ES-I3 (cell line): ENCODE results near the gene TOMM6.

Experiments used
- H3K36me3 ChIP-seq: 2 replicates; pipeline ENCODE4 v1.6.1; 2013; ENCODE audit warnings: mild to moderate bottlenecking, low read length, control low read depth, moderate library complexity; ENCODE audit not compliant: insufficient read depth
- H3K4me1 ChIP-seq: 2 replicates; pipeline ENCODE4 v1.6.1; 2013; ENCODE audit warnings: mild to moderate bottlenecking, control low read depth, low read length; ENCODE audit not compliant: insufficient read depth
- H3K9ac ChIP-seq: 2 replicates; pipeline ENCODE4 v1.6.1; 2013; ENCODE audit warnings: low read depth, mild to moderate bottlenecking, low read length, moderate library complexity
- H3K9me3 ChIP-seq: 2 replicates; pipeline ENCODE4 v1.6.1; 2013; ENCODE audit warnings: mild to moderate bottlenecking, low read length, moderate library complexity; ENCODE audit not compliant: control insufficient read depth, insufficient read depth

TOMM6 gene

GRCh38 chr6:41774841-41775240, 12.7 kb upstream of the TOMM6 start:
- Histone ChIP-seq H3K4me1 (no peaks in the 10 kb centered on the region), H3K9me3 (no peaks in the 10 kb centered on the region), H3K9ac (no peak overlapping the region), H3K36me3 (0 out of 2 replicates have a peak, but pooled peaks cover 5% of the 10 kb centered on the region)

DNA sequence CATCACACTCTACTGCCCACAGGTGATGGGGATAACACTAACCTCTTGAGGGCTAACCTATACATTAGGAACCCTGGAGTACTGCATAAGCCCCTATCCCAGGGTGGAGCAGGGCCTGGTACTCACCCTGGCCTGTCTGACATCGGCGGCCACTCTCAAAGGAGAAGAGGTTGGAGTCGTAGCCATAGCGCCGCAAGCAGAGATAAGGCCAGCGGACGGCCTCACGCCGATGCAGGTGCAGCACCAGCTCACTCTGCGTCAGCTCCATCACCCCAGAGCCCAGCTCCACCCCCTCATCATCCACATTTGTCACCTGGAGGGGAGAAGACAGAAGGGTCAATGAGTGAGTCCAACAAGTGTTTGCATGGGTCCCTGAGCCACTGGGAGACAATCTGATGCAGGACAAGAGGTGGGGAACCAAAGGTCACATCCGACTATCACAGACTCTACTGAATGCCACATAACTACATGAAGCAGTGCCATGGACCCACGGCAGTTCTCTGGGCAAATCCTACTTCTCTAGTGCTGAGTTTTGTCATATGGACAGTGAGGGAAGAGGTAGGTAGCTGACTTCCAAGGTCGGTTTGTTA, 12.1 kb upstream of the TOMM6 start:
- Histone ChIP-seq H3K9ac (no peak overlapping the region), H3K36me3 (0 out of 2 replicates have a peak, but pooled peaks cover 5% of the 10 kb centered on the region), H3K9me3 (no peaks in the 10 kb centered on the region), H3K4me1 (no peaks in the 10 kb centered on the region)

DNA sequence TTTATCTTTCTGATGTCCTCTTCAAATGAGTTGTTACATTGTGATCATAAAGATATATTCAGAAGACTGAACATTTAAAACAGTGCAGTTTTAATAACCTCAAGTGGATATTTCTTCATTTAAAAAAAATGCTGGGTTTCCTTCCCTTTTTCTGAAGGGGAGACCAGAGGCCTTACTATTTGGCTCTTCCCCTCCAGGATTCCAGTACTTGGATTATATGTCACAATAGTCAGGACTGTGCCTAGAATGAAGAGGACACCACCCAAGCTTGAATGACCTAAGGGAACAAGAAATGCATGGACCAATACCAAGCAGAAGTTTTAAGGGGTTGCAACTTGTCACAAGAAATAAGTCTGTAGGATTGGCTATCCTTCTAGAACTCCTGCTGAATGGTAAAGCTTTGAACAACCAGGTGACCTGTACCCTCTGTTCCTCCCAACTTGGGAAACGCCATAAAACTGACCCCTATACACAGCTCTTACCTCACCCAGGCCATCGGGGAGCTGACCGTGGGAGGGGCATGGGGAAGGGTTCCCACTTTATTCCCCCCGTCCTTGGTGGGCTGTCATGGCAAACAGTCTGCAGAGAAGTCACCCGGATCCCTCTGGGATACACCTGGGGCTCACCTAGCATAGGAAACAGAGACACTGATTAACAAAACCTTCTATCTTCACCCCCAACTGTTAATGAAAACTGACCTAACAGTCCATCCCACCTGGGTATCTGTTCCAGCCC, 9.8 kb upstream of the TOMM6 start:
- Histone ChIP-seq H3K36me3 (no peaks in the 10 kb centered on the region), H3K9ac (no peak overlapping the region), H3K9me3 (no peaks in the 10 kb centered on the region), H3K4me1 (no peaks in the 10 kb centered on the region)

DNA sequence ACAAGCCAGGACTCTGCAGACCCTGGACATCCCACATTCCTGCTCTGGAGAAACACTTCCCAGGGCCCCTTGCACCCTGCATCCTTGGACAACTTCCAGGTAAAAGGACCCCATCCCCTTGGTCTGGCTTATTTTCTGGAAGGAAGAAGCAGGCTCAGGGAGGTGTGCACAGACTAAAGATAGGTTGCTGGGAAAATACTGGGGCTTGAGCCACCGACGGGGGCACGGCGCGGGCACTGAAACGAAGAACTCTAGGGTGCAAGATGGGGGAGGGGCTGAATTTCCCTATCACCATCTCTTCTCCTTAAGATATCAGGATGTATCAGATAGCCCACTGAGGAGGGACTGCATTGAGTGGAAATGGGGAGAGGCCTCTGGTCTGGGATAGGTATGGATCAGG, 8.6 kb upstream of the TOMM6 start:
- Histone ChIP-seq H3K4me1 (no peaks in the 10 kb centered on the region), H3K9ac (peak overlapping the region; percentile 81; the same call in 1 of the 2 replicates), H3K9me3 (no peaks in the 10 kb centered on the region), H3K36me3 (no peaks in the 10 kb centered on the region)

GRCh38 chr6:41779336-41779735, 8.2 kb upstream of the TOMM6 start:
- Histone ChIP-seq H3K9me3 (no peaks in the 10 kb centered on the region), H3K9ac (peak overlapping the region; percentile 81), H3K4me1 (no peaks in the 10 kb centered on the region), H3K36me3 (no peaks in the 10 kb centered on the region)

- Histone ChIP-seq H3K36me3 (no peaks in the 10 kb centered on the region), H3K9me3 (no peaks in the 10 kb centered on the region), H3K9ac (peak within 1 kb of the TSS; percentile 81), H3K4me1 (no peaks in the 10 kb centered on the region)
These were observed 7.5 kb upstream of the TOMM6 start, which contains the start of gene FRS3 for GRCh38 chr6:41779788-41780550. TSS of gene FRS3 (minus strand) at chr6:41779900. CDS start at chr6:41776987, 2,913 bp downstream.

DNA sequence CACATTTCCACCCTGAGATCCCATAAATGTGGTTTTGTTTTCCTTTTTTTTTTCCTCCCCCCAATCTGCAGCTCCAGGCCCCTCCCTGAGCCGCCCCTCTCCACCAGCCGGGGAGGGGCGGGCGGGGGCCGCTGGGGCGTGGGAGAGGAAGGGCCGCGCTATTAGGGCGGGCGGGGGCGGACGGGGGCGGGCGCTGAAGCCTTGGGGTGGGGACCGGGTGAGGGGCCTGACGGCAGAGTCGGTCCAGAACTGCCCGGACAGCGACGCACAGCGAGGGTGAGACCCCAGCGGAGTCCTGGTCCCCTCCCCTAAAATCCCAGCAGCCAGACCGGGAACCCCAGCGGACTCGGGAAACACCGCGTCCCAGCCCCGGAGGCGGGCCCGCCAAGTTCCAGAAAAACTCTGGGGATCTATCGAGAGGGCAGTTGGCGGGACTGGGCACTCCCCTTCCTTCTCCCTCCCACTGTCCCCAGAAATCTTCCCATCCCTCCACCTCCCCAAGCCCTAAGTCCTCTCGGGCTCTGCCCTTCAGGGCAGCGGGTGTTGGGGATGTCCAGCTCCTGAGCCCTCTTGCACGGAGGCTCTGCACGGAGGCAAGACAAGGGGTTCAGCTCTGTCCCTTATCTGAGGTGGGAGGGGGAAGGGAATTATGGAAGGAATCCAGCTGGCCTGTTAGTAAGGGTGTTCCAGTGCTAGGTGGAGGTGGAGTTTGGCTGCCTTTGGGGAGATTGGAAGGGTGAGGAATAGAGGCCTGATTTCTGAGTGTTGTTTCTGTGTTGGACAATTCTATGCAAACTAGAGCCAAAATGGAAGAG, 6.7 kb upstream of the TOMM6 start, which contains the start of gene PRICKLE4:
TSS of gene PRICKLE4 (plus strand) at position 232 of the 815 bp plus-strand sequence. CDS start 2,692 bp downstream, outside the sequence.
- H3K4me1 ChIP-seq = no peaks in the 10 kb centered on the region
- H3K36me3 ChIP-seq = no peaks in the 10 kb centered on the region
- no peaks in the 10 kb centered on the region for H3K9me3 ChIP-seq
- peak within 1 kb of the TSS; percentile 81 for H3K9ac ChIP-seq

DNA sequence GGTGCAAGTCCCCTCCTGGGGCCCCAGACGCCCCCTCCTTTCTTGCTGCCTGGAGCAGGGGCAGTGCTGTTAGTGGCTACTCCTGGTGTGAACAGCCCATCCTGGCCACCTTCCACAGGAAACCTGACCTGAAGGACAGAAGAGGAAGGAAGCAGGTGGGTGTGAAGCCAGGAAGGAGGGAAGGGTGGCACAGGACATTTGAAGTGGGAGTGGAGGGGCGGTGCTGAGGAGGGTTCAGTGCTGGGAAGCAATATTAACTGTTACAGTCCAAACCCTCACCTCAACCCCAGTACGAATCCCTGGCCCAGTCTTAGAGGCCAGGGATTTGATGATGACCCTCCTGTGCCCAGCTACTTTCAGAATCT, 6.1 kb upstream of the TOMM6 start:
- H3K9me3 ChIP-seq = no peaks in the 10 kb centered on the region
- H3K36me3 ChIP-seq = no peaks in the 10 kb centered on the region
- H3K4me1 ChIP-seq = no peaks in the 10 kb centered on the region
- H3K9ac ChIP-seq = peak overlapping the region; percentile 38; the same call in 1 of the 2 replicates

DNA sequence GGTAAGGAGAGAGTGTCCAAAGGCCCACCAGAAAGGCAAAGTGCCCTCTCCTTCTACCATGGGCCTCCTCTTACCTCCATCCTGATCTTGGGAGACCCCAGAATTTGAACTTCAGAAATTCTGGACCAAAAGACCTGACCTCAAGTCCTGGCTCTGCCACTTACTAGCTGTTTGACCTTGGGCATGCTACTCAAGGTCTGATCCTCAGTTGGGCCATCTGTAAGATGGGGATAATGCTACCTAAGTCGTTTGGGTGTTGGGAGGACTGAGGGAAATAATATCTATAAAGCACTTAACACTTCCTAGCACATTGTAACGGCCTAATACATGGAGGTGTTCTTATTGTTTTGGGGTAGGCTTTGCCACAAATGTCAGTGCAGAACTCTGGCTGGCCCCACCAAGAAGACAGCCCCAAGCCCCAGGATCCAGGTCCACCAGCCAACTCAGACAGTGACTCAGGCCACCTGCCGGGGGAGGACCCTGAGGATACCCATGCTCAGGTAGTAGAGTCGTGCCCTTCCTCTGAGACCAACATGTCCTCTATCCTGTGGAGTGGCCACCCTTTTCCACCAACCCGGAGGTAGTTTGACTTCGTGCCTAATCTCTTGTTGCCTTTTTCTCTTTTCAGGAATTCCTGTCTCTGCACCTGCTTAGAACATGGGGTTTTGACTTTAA, 4.3 kb upstream of the TOMM6 start:
- Histone ChIP-seq H3K9ac (no peak overlapping the region), H3K9me3 (no peaks in the 10 kb centered on the region), H3K36me3 (no peaks in the 10 kb centered on the region), H3K4me1 (no peaks in the 10 kb centered on the region)

DNA sequence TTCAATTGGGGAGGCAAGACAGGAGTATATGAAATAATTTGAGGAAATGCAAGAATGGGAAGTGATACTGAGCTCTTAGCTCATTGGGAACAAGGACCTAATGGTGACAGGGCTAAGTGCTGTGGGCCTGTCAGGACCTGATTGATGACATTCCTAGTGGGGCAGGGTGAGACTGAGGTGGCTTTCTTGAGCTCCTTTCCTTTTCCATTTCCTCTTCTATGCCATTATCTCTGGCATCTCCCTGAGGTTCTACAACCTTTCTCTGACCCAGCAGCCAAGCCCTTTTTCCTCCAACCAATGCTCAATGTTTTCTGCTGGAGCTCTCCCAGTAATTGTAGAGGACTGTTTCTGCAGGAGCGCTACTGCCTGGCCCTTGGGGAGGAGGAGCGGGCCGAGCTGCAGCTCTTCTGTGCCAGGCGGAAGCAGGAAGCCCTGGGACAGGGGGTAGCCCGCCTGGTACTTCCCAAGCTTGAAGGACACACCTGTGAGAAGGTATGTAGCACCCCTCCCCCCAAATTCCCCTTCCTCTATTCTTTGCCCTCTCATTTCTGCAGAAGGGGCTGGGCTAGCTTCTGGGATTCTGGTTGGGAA, 2.8 kb upstream of the TOMM6 start:
- H3K9me3 ChIP-seq = no peaks in the 10 kb centered on the region
- peaks cover 8% of the 10 kb centered on the region for H3K36me3 ChIP-seq
- H3K4me1 ChIP-seq = no peaks in the 10 kb centered on the region
- H3K9ac ChIP-seq = no peak overlapping the region

DNA sequence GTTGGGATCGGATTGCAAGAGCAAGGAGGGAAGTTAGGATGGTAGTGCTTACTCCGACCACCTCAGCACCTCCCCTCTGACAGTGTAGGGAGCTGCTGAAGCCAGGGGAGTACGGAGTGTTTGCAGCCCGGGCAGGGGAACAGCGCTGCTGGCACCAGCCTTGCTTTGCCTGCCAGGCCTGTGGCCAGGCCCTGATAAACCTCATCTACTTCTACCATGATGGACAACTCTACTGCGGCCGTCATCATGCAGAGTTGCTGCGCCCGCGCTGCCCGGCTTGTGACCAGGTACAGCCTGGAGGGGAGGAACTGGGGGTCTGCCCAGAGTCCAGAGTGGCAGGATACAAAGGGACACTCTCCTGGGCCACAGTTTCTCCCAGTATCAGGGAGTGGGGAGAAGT, 2.2 kb upstream of the TOMM6 start:
- Histone ChIP-seq H3K9ac (no peak overlapping the region), H3K36me3 (peaks cover 8% of the 10 kb centered on the region), H3K4me1 (no peaks in the 10 kb centered on the region), H3K9me3 (no peaks in the 10 kb centered on the region)

- Histone ChIP-seq H3K4me1 (no peaks in the 10 kb centered on the region), H3K36me3 (peaks cover 10% of the 10 kb centered on the region), H3K9ac (peak overlapping the region; percentile 81; the same call in 1 of the 2 replicates)
These were observed 1.6 kb upstream of the TOMM6 start for GRCh38 chr6:41785689-41786450.

More at GRCh38 chr6:41785689-41786450, 1.6 kb upstream of the TOMM6 start:
- no peaks in the 10 kb centered on the region for H3K9me3 ChIP-seq
